ENCODE data around the gene NKD1.

DNA sequence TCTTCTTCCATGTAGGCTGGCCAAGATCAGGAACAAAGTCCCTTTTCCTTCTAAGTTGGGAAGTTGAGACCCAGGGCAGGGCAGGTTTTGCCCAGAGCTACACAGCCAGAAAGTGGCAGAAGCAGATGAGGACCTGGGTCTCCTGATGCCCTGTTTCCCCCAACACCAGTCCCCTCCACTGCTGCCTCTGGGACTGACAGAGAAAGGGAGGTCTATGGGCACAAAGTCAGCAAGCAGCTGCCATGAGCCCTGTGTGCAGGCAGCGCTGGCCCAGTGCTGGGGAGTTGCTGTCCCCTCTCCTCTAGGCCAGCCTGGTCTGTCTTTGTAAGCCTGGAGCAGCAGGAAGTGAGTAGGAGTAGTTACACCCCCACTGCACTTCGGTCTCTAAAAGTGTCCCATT lies 46.9 kb upstream of the NKD1 start:
- TF ChIP-seq, protein P1, sequence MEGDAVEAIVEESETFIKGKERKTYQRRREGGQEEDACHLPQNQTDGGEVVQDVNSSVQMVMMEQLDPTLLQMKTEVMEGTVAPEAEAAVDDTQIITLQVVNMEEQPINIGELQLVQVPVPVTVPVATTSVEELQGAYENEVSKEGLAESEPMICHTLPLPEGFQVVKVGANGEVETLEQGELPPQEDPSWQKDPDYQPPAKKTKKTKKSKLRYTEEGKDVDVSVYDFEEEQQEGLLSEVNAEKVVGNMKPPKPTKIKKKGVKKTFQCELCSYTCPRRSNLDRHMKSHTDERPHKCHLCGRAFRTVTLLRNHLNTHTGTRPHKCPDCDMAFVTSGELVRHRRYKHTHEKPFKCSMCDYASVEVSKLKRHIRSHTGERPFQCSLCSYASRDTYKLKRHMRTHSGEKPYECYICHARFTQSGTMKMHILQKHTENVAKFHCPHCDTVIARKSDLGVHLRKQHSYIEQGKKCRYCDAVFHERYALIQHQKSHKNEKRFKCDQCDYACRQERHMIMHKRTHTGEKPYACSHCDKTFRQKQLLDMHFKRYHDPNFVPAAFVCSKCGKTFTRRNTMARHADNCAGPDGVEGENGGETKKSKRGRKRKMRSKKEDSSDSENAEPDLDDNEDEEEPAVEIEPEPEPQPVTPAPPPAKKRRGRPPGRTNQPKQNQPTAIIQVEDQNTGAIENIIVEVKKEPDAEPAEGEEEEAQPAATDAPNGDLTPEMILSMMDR (conservative IDR thresholded peaks at IDR 0.05; ENCODE audit: low read length), result no peak
- TF ChIP-seq EZH2phosphoT487 (IDR thresholded peaks at IDR 0.05; ENCODE audit: borderline replicate concordance, low read depth, low read length), result no peak
